IPS-NIHi11 (cell line): ENCODE data around the gene TRMT10A.
"Not testable (repeated sequence)": the region's sequence is repeated elsewhere in the genome, so short reads cannot be mapped to it uniquely, and the experiment has no call there.

Source experiments
- DNase-seq: peaks from one replicate; pipeline ENCODE4 v3.0.0; 2012; ENCODE audit warnings: mixed read lengths, low spot score

TRMT10A gene

GRCh38 chr4:99552872-99553271 is 11.0 kb downstream of the TRMT10A start:
- DNase-seq = no peak

DNA sequence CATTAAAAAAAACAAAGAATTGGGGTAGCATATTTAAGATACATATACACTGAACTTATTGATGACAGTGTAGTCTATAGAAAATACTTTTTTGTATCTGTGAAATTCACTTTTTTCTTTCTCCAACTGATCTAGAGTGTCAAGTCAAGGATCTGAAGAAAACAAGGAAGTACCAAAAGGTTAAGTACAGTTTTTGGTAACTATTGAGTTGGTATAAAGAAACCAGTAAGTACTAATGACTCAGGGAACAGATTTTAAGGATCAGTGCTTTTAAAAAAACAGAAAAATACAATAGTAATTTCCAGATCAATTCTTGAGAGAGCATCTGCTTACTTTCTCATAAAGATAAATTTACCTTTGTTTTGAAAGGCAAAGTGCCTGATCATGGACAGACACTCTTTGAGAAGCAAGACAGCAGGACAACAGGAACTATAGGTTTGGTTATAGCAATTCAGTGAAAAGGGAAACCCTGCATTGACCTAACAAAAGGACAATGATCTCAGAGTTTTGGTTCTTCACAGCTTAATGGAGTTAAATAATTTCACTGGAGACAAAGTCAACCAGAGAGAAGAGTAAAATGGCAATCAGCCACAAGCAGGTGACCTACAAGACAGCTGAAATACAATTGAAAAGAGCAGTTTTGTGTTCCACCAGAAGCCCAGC is 23.4 kb downstream of the TRMT10A start:
- no peak for DNase-seq

DNA sequence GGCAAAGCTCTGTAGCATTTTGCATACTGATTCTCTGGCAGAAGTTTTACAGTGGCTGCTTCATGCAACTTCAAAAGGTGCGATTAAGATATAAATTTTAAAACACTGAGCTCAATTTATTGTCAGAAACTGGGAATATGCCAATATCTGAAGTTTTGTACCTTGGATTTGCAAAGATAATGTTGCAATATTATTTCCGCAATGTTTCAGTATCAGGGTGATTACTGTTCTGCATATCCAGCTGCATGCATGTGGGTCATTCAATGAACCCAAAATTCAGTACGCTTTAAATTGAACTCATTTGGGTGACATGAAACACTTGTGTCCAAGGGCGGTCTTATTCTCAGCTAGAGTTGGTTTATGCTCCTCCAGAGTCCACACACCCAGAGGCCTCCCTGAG is 26.2 kb downstream of the TRMT10A start:
- no peak for DNase-seq

- DNase-seq = no peak
These were observed 27.0 kb downstream of the TRMT10A start for GRCh38 chr4:99536848-99537247.

GRCh38 chr4:99536271-99536670 is 27.6 kb downstream of the TRMT10A start:
- no peak for DNase-seq

- not testable (repeated sequence) for DNase-seq
These were observed 29.1 kb downstream of the TRMT10A start for GRCh38 chr4:99534699-99535098.

DNA sequence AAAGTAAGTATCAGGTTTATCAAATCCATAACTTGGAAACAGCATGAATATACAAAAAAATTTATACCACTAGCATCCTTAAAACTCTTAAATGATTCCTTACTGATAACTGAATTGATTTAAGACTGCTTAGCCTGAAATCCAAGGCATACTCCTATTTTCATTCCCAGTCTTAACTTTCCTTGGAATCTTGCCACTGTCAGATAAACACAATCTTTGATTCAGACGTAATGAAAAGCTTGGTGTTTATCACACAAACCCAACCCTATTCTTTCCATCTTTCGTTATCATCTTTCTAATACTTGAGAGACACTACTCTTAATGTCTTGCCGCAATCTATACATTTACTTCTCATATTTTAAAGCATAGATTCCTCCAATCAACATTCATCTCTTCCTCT is 33.9 kb downstream of the TRMT10A start:
- DNase-seq = no peak

DNA sequence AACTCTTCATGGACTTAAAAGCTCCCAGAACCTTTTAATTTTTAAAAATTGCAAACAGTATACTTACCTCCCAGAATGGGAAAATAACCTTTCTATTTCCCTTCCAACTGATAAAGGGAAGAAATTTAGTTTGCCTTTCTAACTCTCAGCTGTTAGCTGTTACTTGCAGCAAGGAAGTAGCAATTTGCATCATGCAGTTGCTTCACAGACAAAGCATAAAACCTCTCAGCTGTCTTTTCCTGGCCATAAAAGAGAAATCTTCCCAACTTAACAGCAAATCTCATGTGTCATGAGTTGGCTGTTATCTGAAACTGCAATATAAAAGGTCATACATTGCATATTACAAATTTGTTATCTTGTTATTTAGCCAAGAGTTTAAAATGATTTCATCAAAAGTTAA is 34.6 kb downstream of the TRMT10A start:
- DNase-seq = no peak

GRCh38 chr4:99518601-99519295 is 45.1 kb downstream of the TRMT10A start:
- no peak for DNase-seq

- no peak for DNase-seq
These were observed 53.1 kb downstream of the TRMT10A start, which contains the start of gene C4orf17 for GRCh38 chr4:99510721-99511120. TSS of gene C4orf17 (plus strand) at chr4:99511021. CDS start at chr4:99513082, 2,061 bp downstream.

- no peak for DNase-seq
These were observed 56.1 kb downstream of the TRMT10A start for GRCh38 chr4:99507762-99508161.

DNA sequence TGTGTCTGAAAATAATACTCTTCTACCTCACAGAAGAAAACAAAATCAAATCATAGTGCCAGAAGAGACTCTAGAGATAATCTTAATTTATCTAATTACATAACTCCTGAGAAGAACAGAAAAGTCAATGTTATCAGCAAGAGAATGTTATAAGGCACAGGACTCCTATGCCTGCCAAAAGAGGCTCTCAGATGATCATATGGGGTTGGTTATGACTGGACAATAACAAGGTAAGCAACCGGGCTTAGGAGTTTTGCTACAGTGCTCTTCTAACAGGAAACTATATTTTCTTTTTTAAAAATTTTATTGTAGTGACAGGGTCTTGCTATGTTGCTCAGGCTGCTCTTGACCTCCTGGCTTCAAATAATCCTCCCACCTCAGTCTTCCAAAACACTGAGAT is 56.5 kb downstream of the TRMT10A start:
- DNase-seq = no peak

GRCh38 chr4:99506781-99507180 is 57.1 kb downstream of the TRMT10A start:
- DNase-seq = no peak

DNA sequence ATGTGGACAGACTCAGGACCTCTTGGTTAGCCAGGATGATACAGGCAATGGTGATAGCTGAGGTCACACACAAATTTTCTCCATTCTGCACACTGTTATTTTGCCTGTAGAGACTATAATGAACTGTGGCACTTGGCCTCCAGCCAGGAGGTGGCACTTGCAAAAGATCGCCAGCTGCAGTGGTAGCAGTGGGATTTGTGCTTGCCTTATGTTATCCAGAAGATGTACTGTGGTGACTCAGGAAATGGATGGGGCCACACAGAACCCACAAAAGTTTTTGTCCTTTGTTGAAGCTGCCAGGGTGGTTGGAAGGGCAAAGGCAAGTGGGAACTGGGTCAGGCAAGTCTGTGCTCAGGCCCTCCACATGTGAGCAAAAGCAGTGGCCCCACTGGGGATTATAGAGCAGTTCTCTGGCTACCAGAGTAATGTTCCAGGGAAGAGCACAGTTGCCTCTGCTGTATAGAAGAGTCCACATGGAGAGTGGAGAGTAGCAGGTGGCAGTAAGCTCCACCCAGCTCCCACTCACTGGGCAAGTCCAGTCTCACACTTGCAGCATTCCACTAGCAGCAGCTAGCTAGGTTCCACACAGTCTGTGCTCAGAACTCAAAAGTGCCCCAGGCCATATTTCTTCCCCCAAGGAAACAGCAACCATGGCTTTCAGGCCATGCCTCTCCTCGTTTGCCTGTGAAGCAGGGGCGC is 58.9 kb downstream of the TRMT10A start:
- DNase-seq = no peak
